PC-9 (cell line): ENCODE data around the gene CCDC136.

ENCODE experiments used
- EZH2 ChIP-seq: fragments of 200-600 bp; sonication (generic); IDR thresholded peaks from 2 replicates; pipeline ENCODE4 v1.8.0; 2017; ENCODE audit warnings: antibody characterized with exemption, low read depth
- TF ChIP-seq, protein P1 (sequence below): fragments of 200-600 bp; sonication (generic); conservative IDR thresholded peaks from 2 replicates; pipeline ENCODE4 v1.6.1; 2017; ENCODE audit warnings: mixed run types, antibody characterized with exemption, mild to moderate bottlenecking, moderate library complexity

DNA sequence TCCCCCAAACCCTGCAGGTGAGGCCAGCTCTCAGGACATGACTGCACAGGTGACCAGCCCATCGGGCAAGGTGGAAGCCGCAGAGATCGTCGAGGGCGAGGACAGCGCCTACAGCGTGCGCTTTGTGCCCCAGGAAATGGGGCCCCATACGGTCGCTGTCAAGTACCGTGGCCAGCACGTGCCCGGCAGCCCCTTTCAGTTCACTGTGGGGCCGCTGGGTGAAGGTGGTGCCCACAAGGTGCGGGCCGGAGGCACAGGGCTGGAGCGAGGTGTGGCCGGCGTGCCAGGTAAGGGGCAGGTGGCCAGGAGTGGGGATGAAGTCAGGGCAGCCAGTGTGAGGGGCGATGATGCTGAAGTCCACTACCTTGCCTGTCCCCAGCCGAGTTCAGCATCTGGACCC, 62.6 kb downstream of the CCDC136 start:
- TF ChIP-seq, protein P1, sequence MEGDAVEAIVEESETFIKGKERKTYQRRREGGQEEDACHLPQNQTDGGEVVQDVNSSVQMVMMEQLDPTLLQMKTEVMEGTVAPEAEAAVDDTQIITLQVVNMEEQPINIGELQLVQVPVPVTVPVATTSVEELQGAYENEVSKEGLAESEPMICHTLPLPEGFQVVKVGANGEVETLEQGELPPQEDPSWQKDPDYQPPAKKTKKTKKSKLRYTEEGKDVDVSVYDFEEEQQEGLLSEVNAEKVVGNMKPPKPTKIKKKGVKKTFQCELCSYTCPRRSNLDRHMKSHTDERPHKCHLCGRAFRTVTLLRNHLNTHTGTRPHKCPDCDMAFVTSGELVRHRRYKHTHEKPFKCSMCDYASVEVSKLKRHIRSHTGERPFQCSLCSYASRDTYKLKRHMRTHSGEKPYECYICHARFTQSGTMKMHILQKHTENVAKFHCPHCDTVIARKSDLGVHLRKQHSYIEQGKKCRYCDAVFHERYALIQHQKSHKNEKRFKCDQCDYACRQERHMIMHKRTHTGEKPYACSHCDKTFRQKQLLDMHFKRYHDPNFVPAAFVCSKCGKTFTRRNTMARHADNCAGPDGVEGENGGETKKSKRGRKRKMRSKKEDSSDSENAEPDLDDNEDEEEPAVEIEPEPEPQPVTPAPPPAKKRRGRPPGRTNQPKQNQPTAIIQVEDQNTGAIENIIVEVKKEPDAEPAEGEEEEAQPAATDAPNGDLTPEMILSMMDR: no peak
- no peak for TF ChIP-seq EZH2
